K562 (cell line): Measurements from ENCODE around the gene MAPK8IP2. TPM values are rescaled to one million over a fixed set of nuclear protein-coding genes. Genes with fewer than 3 reads are reported as not detected.

Experiments used
- polyA plus RNA-seq, 8 experiments: library from polyadenylated mRNA; depleted of rRNA in 4 of 8; stranded (reverse) in 5 of 8; unstranded in 3 of 8; fragments of >200 nt; fragmentation: Nextera tagmentation in 2 of 8; fragmentation: Illumina TruSeq in 1 of 8; extraction: Ambion mirVana in 2 of 8; extraction: Trizol in 1 of 8; gene quantifications; 2 replicates each; pipeline versions ENCODE4 v1.2.1 to v1.2.3, GENCODE V29; 2011 to 2014; ENCODE audit warnings: inconsistent platforms in 1 of 8, missing spikeins in 1 of 8
- total RNA-seq, 7 experiments: library from RNA; depleted of rRNA in 6 of 7; stranded (reverse); fragments of >200 nt in 6 of 7; fragmentation: Illumina TruSeq in 2 of 7; extraction: Trizol in 2 of 7; gene quantifications; 2 replicates each; pipeline versions ENCODE4 v1.2.1 to v1.2.3, GENCODE V29; 2011 to 2021; ENCODE audit warnings: low replicate concordance in 1 of 7

The MAPK8IP2 gene
- total and polyA plus RNA-seq, 9 of the 15 experiments (the other 6 are each of a cell fraction or from before 2014, with no cell fraction given), result 0.01 to 0.47 (median 0.07) TPM; not detected in 2

Other genes starting within 250 kb of the MAPK8IP2 start
Only the 7 nearest of the 15 such genes appear.
- gene TYMP, start 70.8 kb upstream of the MAPK8IP2 start, total RNA-seq (2014; rRNA removed), result 2.4 and 3.7 TPM in 2 replicates
- gene TYMP, start 70.8 kb upstream of the MAPK8IP2 start, total RNA-seq (2014; rRNA removed; fragmentation: Illumina TruSeq; extraction: Trizol), result not detected in 2 replicates
- gene TYMP, start 70.8 kb upstream of the MAPK8IP2 start, total RNA-seq (2015; rRNA removed; fragmentation: Illumina TruSeq; extraction: Trizol), result not detected in 2 replicates
- 2.6 and 4.0 TPM in 2 replicates for gene TYMP, start 70.8 kb upstream of the MAPK8IP2 start, total RNA-seq (2021)
- 0.17 and 0.27 TPM in 2 replicates for gene TYMP, start 70.8 kb upstream of the MAPK8IP2 start, polyA plus RNA-seq (2011; rRNA removed)
- gene TYMP, start 70.8 kb upstream of the MAPK8IP2 start, polyA plus RNA-seq (2014; fragmentation: Illumina TruSeq; extraction: Trizol), result not detected in 2 replicates
- under 1 TPM in 1 of 2 experiments, not detected in 1; 0.03 TPM for gene TYMP, start 70.8 kb upstream of the MAPK8IP2 start, polyA plus RNA-seq (2014; fragmentation: Nextera tagmentation; extraction: Ambion mirVana)
- 2.7 and 2.8 TPM in 2 replicates for gene TYMP, start 70.8 kb upstream of the MAPK8IP2 start, polyA plus RNA-seq (2014; rRNA removed)
- gene KLHDC7B, start 54.9 kb upstream of the MAPK8IP2 start, total RNA-seq (2014; rRNA removed), result 0.05 and 0.08 TPM in 2 replicates
- gene KLHDC7B, start 54.9 kb upstream of the MAPK8IP2 start, total RNA-seq (2014; rRNA removed; fragmentation: Illumina TruSeq; extraction: Trizol), result not detected in 2 replicates
- gene KLHDC7B, start 54.9 kb upstream of the MAPK8IP2 start, total RNA-seq (2015; rRNA removed; fragmentation: Illumina TruSeq; extraction: Trizol), result 0.04 TPM in 2 replicates
- gene KLHDC7B, start 54.9 kb upstream of the MAPK8IP2 start, total RNA-seq (2021), result 0.22 TPM in 2 replicates
- 0.09 TPM in 1 of 2 replicates, not detected in the other for gene KLHDC7B, start 54.9 kb upstream of the MAPK8IP2 start, polyA plus RNA-seq (2011; rRNA removed)
- gene KLHDC7B, start 54.9 kb upstream of the MAPK8IP2 start, polyA plus RNA-seq (2014; fragmentation: Illumina TruSeq; extraction: Trizol), result 0.04 and 0.22 TPM in 2 replicates
- gene KLHDC7B, start 54.9 kb upstream of the MAPK8IP2 start, polyA plus RNA-seq (2014; fragmentation: Nextera tagmentation; extraction: Ambion mirVana), result not detected
- 0.07 and 0.15 TPM in 2 replicates for gene KLHDC7B, start 54.9 kb upstream of the MAPK8IP2 start, polyA plus RNA-seq (2014; rRNA removed)
- not detected in 2 replicates for gene SYCE3, start 37.9 kb upstream of the MAPK8IP2 start, total RNA-seq (2014; rRNA removed)
- not detected in 2 replicates for gene SYCE3, start 37.9 kb upstream of the MAPK8IP2 start, total RNA-seq (2014; rRNA removed; fragmentation: Illumina TruSeq; extraction: Trizol)
- gene SYCE3, start 37.9 kb upstream of the MAPK8IP2 start, total RNA-seq (2015; rRNA removed; fragmentation: Illumina TruSeq; extraction: Trizol), result not detected in 2 replicates
- not detected in 2 replicates for gene SYCE3, start 37.9 kb upstream of the MAPK8IP2 start, total RNA-seq (2021)
- not detected in 2 replicates for gene SYCE3, start 37.9 kb upstream of the MAPK8IP2 start, polyA plus RNA-seq (2011; rRNA removed)
- gene SYCE3, start 37.9 kb upstream of the MAPK8IP2 start, polyA plus RNA-seq (2014; fragmentation: Illumina TruSeq; extraction: Trizol), result not detected in 2 replicates
- under 1 TPM in 1 of 2 experiments, not detected in 1; 0.56 TPM for gene SYCE3, start 37.9 kb upstream of the MAPK8IP2 start, polyA plus RNA-seq (2014; fragmentation: Nextera tagmentation; extraction: Ambion mirVana)
- not detected in 2 replicates for gene SYCE3, start 37.9 kb upstream of the MAPK8IP2 start, polyA plus RNA-seq (2014; rRNA removed)
- gene CPT1B, start 22.4 kb upstream of the MAPK8IP2 start, total RNA-seq (2014; rRNA removed), result 1.6 and 1.9 TPM in 2 replicates
- gene CPT1B, start 22.4 kb upstream of the MAPK8IP2 start, total RNA-seq (2014; rRNA removed; fragmentation: Illumina TruSeq; extraction: Trizol), result 0.61 and 1.8 TPM in 2 replicates
- gene CPT1B, start 22.4 kb upstream of the MAPK8IP2 start, total RNA-seq (2015; rRNA removed; fragmentation: Illumina TruSeq; extraction: Trizol), result 2.3 and 3.0 TPM in 2 replicates
- gene CPT1B, start 22.4 kb upstream of the MAPK8IP2 start, total RNA-seq (2021), result 3.8 and 4.0 TPM in 2 replicates
- gene CPT1B, start 22.4 kb upstream of the MAPK8IP2 start, polyA plus RNA-seq (2011; rRNA removed), result 3.7 and 7.3 TPM in 2 replicates
- gene CPT1B, start 22.4 kb upstream of the MAPK8IP2 start, polyA plus RNA-seq (2014; fragmentation: Illumina TruSeq; extraction: Trizol), result 2.0 and 2.6 TPM in 2 replicates
- under 1 TPM; 0.35 to 0.59 TPM for gene CPT1B, start 22.4 kb upstream of the MAPK8IP2 start, polyA plus RNA-seq (2014; fragmentation: Nextera tagmentation; extraction: Ambion mirVana)
- 6.1 and 6.2 TPM in 2 replicates for gene CPT1B, start 22.4 kb upstream of the MAPK8IP2 start, polyA plus RNA-seq (2014; rRNA removed)
- 11.0 and 14.5 TPM in 2 replicates for gene CHKB, start 17.9 kb upstream of the MAPK8IP2 start, total RNA-seq (2014; rRNA removed)
- 7.7 and 10.3 TPM in 2 replicates for gene CHKB, start 17.9 kb upstream of the MAPK8IP2 start, total RNA-seq (2014; rRNA removed; fragmentation: Illumina TruSeq; extraction: Trizol)
- gene CHKB, start 17.9 kb upstream of the MAPK8IP2 start, total RNA-seq (2015; rRNA removed; fragmentation: Illumina TruSeq; extraction: Trizol), result 8.9 and 9.8 TPM in 2 replicates
- 15.2 and 15.9 TPM in 2 replicates for gene CHKB, start 17.9 kb upstream of the MAPK8IP2 start, total RNA-seq (2021)
- 16.3 and 24.8 TPM in 2 replicates for gene CHKB, start 17.9 kb upstream of the MAPK8IP2 start, polyA plus RNA-seq (2011; rRNA removed)
- 14.4 and 16.2 TPM in 2 replicates for gene CHKB, start 17.9 kb upstream of the MAPK8IP2 start, polyA plus RNA-seq (2014; fragmentation: Illumina TruSeq; extraction: Trizol)
- gene CHKB, start 17.9 kb upstream of the MAPK8IP2 start, polyA plus RNA-seq (2014; fragmentation: Nextera tagmentation; extraction: Ambion mirVana), result 1 to 10 TPM; 2.7 to 5.3 TPM
- 19.0 and 31.0 TPM in 2 replicates for gene CHKB, start 17.9 kb upstream of the MAPK8IP2 start, polyA plus RNA-seq (2014; rRNA removed)
- 3.6 and 6.0 TPM in 2 replicates for gene ARSA, start 27.4 kb downstream of the MAPK8IP2 start, total RNA-seq (2014; rRNA removed)
- gene ARSA, start 27.4 kb downstream of the MAPK8IP2 start, total RNA-seq (2014; rRNA removed; fragmentation: Illumina TruSeq; extraction: Trizol), result 0.29 and 0.73 TPM in 2 replicates
- gene ARSA, start 27.4 kb downstream of the MAPK8IP2 start, total RNA-seq (2015; rRNA removed; fragmentation: Illumina TruSeq; extraction: Trizol), result 2.3 and 2.5 TPM in 2 replicates
- gene ARSA, start 27.4 kb downstream of the MAPK8IP2 start, total RNA-seq (2021), result 10.9 TPM in 2 replicates
- 1.2 and 3.9 TPM in 2 replicates for gene ARSA, start 27.4 kb downstream of the MAPK8IP2 start, polyA plus RNA-seq (2011; rRNA removed)
- 1.2 and 5.2 TPM in 2 replicates for gene ARSA, start 27.4 kb downstream of the MAPK8IP2 start, polyA plus RNA-seq (2014; fragmentation: Illumina TruSeq; extraction: Trizol)
- under 1 TPM in 1 of 2 experiments, not detected in 1; 0.32 TPM for gene ARSA, start 27.4 kb downstream of the MAPK8IP2 start, polyA plus RNA-seq (2014; fragmentation: Nextera tagmentation; extraction: Ambion mirVana)
- gene ARSA, start 27.4 kb downstream of the MAPK8IP2 start, polyA plus RNA-seq (2014; rRNA removed), result 9.2 and 10.2 TPM in 2 replicates
- 0.04 TPM in 1 of 2 replicates, not detected in the other for gene SHANK3, start 72.0 kb downstream of the MAPK8IP2 start, total RNA-seq (2014; rRNA removed)
- not detected in 2 replicates for gene SHANK3, start 72.0 kb downstream of the MAPK8IP2 start, total RNA-seq (2014; rRNA removed; fragmentation: Illumina TruSeq; extraction: Trizol)
- not detected in 2 replicates for gene SHANK3, start 72.0 kb downstream of the MAPK8IP2 start, total RNA-seq (2015; rRNA removed; fragmentation: Illumina TruSeq; extraction: Trizol)
- gene SHANK3, start 72.0 kb downstream of the MAPK8IP2 start, total RNA-seq (2021), result 0.07 and 0.13 TPM in 2 replicates
- 0.01 TPM in 2 replicates for gene SHANK3, start 72.0 kb downstream of the MAPK8IP2 start, polyA plus RNA-seq (2011; rRNA removed)
- gene SHANK3, start 72.0 kb downstream of the MAPK8IP2 start, polyA plus RNA-seq (2014; fragmentation: Illumina TruSeq; extraction: Trizol), result not detected in 2 replicates
- not detected for gene SHANK3, start 72.0 kb downstream of the MAPK8IP2 start, polyA plus RNA-seq (2014; fragmentation: Nextera tagmentation; extraction: Ambion mirVana)
- gene SHANK3, start 72.0 kb downstream of the MAPK8IP2 start, polyA plus RNA-seq (2014; rRNA removed), result 0.03 TPM in 1 of 2 replicates, not detected in the other